ENCODE results near the gene COLEC11.
"Not testable (repeated sequence)": the region's sequence is repeated elsewhere in the genome, so short reads cannot be mapped to it uniquely, and the experiment has no call there.

COLEC11 gene

GRCh38 chr2:3563521-3563976, 31.4 kb upstream of the COLEC11 start:
- Histone ChIP-seq H3K27ac (ENCODE audit: insufficient read depth in 1 of 2, low read depth in 1 of 2, low read length in 2 of 2, poor library complexity in 1 of 2, severe bottlenecking in 2 of 2) (no peak overlapping the region), H3K4me3 (ENCODE audit: control insufficient read depth in 1 of 7, extremely low read depth in 1 of 7, insufficient read depth in 4 of 7, low read depth in 2 of 7, low read length in 6 of 7) (no peak overlapping the region), H3K9me3 (ENCODE audit: control extremely low read depth in 1 of 5, control insufficient read depth in 4 of 5, insufficient read depth in 2 of 5, low read depth in 1 of 5, low read length in 4 of 5) (no peaks in the 10 kb centered on the region), H3K4me1 (ENCODE audit: control extremely low read depth in 1 of 4, control insufficient read depth in 4 of 4, insufficient read depth in 4 of 4, low read length in 3 of 4) (peaks cover 0 to 10% (median 8%) of the 10 kb centered on the region in 4 experiments), H3K27me3 (replicated peaks in 2 of 5; ENCODE audit: control insufficient read depth in 4 of 5, insufficient read depth in 5 of 5, low read length in 4 of 5) (no peaks in the 10 kb centered on the region), H3K36me3 (ENCODE audit: control insufficient read depth in 4 of 4, insufficient read depth in 4 of 4, low read length in 3 of 4) (peaks cover 0 to 6% (median 0%) of the 10 kb centered on the region in 4 experiments)
- DNase-seq, result peak in 1 of 3 donors; percentile 27
- 88% methylated on average over 5 of the region's 5 CpGs for whole genome bisulfite sequencing (ENCODE audit: insufficient coverage)
- CTCF ChIA-PET, result interaction anchor here (0.7 to 1.6 kb wide), 3 partner anchors 10 to 47 kb away, joined by 3 to 4 read pairs (median 3); no protein-coding TSS in a partner anchor
- POLR2A ChIA-PET, result no interaction called here

- no peaks in the 10 kb centered on the region for H3K27me3 ChIP-seq (replicated peaks in 2 of 5; ENCODE audit: control insufficient read depth in 4 of 5, insufficient read depth in 5 of 5, low read length in 4 of 5)
- H3K4me3 ChIP-seq (ENCODE audit: control insufficient read depth in 1 of 7, extremely low read depth in 1 of 7, insufficient read depth in 4 of 7, low read depth in 2 of 7, low read length in 6 of 7), result no peak overlapping the region
- WGBS (ENCODE audit: insufficient coverage), result 72% methylated on average over 4 of the region's 6 CpGs
- ChIA-PET POLR2A (no interaction called here), CTCF (interaction anchor here (0.6 to 1.1 kb wide), 2 partner anchors 14 to 83 kb away, joined by 3 read pairs; no protein-coding TSS in a partner anchor)
- no peak overlapping the region for H3K27ac ChIP-seq (ENCODE audit: insufficient read depth in 1 of 2, low read depth in 1 of 2, low read length in 2 of 2, poor library complexity in 1 of 2, severe bottlenecking in 2 of 2)
- peaks cover 0 to 6% (median 0%) of the 10 kb centered on the region in 4 experiments for H3K36me3 ChIP-seq (ENCODE audit: control insufficient read depth in 4 of 4, insufficient read depth in 4 of 4, low read length in 3 of 4)
- H3K4me1 ChIP-seq (ENCODE audit: control extremely low read depth in 1 of 4, control insufficient read depth in 4 of 4, insufficient read depth in 4 of 4, low read length in 3 of 4), result no peaks in the 10 kb centered on the region
- H3K9me3 ChIP-seq (ENCODE audit: control extremely low read depth in 1 of 5, control insufficient read depth in 4 of 5, insufficient read depth in 2 of 5, low read depth in 1 of 5, low read length in 4 of 5), result no peaks in the 10 kb centered on the region
- DNase-seq, result no peak
Measured at GRCh38 chr2:3565117-3565516, 29.8 kb upstream of the COLEC11 start.

- Histone ChIP-seq H3K27me3 (replicated peaks in 2 of 5; ENCODE audit: control insufficient read depth in 4 of 5, insufficient read depth in 5 of 5, low read length in 4 of 5) (no peaks in the 10 kb centered on the region), H3K4me3 (ENCODE audit: control insufficient read depth in 1 of 7, extremely low read depth in 1 of 7, insufficient read depth in 4 of 7, low read depth in 2 of 7, low read length in 6 of 7) (no peak overlapping the region), H3K4me1 (ENCODE audit: control extremely low read depth in 1 of 4, control insufficient read depth in 4 of 4, insufficient read depth in 4 of 4, low read length in 3 of 4) (no peaks in the 10 kb centered on the region), H3K9me3 (ENCODE audit: control extremely low read depth in 1 of 5, control insufficient read depth in 4 of 5, insufficient read depth in 2 of 5, low read depth in 1 of 5, low read length in 4 of 5) (no peaks in the 10 kb centered on the region), H3K27ac (ENCODE audit: insufficient read depth in 1 of 2, low read depth in 1 of 2, low read length in 2 of 2, poor library complexity in 1 of 2, severe bottlenecking in 2 of 2) (no peak overlapping the region), H3K36me3 (ENCODE audit: control insufficient read depth in 4 of 4, insufficient read depth in 4 of 4, low read length in 3 of 4) (peaks cover 0 to 6% (median 0%) of the 10 kb centered on the region in 4 experiments)
- 96% methylated on average over 8 of the region's 9 CpGs for WGBS (ENCODE audit: insufficient coverage)
- ChIA-PET CTCF (no interaction called here), POLR2A (no interaction called here)
- DNase-seq, result no peak
Measured at GRCh38 chr2:3566806-3567205, 28.1 kb upstream of the COLEC11 start.

- H3K27me3 ChIP-seq (replicated peaks in 2 of 5; ENCODE audit: control insufficient read depth in 4 of 5, insufficient read depth in 5 of 5, low read length in 4 of 5); H3K4me1 ChIP-seq (ENCODE audit: control extremely low read depth in 1 of 4, control insufficient read depth in 4 of 4, insufficient read depth in 4 of 4, low read length in 3 of 4); H3K36me3 ChIP-seq (ENCODE audit: control insufficient read depth in 4 of 4, insufficient read depth in 4 of 4, low read length in 3 of 4); H3K9me3 ChIP-seq (ENCODE audit: control extremely low read depth in 1 of 5, control insufficient read depth in 4 of 5, insufficient read depth in 2 of 5, low read depth in 1 of 5, low read length in 4 of 5); POLR2A ChIA-PET; DNase-seq; H3K27ac ChIP-seq (ENCODE audit: insufficient read depth in 1 of 2, low read depth in 1 of 2, low read length in 2 of 2, poor library complexity in 1 of 2, severe bottlenecking in 2 of 2); CTCF ChIA-PET; H3K4me3 ChIP-seq (ENCODE audit: control insufficient read depth in 1 of 7, extremely low read depth in 1 of 7, insufficient read depth in 4 of 7, low read depth in 2 of 7, low read length in 6 of 7): not testable (repeated sequence)
- WGBS (ENCODE audit: insufficient coverage), result 100% methylated on average over 7 of the region's 23 CpGs
Measured at GRCh38 chr2:3569656-3570055, 25.3 kb upstream of the COLEC11 start.

GRCh38 chr2:3571284-3571683, 23.6 kb upstream of the COLEC11 start:
- CTCF ChIA-PET, result no interaction called here
- Histone ChIP-seq H3K4me1 (ENCODE audit: control extremely low read depth in 1 of 4, control insufficient read depth in 4 of 4, insufficient read depth in 4 of 4, low read length in 3 of 4) (peaks cover 0 to 11% (median 6%) of the 10 kb centered on the region in 4 experiments), H3K9me3 (ENCODE audit: control extremely low read depth in 1 of 5, control insufficient read depth in 4 of 5, insufficient read depth in 2 of 5, low read depth in 1 of 5, low read length in 4 of 5) (no peaks in the 10 kb centered on the region), H3K4me3 (ENCODE audit: control insufficient read depth in 1 of 7, extremely low read depth in 1 of 7, insufficient read depth in 4 of 7, low read depth in 2 of 7, low read length in 6 of 7) (no peak overlapping the region), H3K27ac (ENCODE audit: insufficient read depth in 1 of 2, low read depth in 1 of 2, low read length in 2 of 2, poor library complexity in 1 of 2, severe bottlenecking in 2 of 2) (no peak overlapping the region), H3K27me3 (replicated peaks in 2 of 5; ENCODE audit: control insufficient read depth in 4 of 5, insufficient read depth in 5 of 5, low read length in 4 of 5) (no peaks in the 10 kb centered on the region), H3K36me3 (ENCODE audit: control insufficient read depth in 4 of 4, insufficient read depth in 4 of 4, low read length in 3 of 4) (peaks cover 0 to 4% (median 0%) of the 10 kb centered on the region in 4 experiments)
- POLR2A ChIA-PET, result no interaction called here
- WGBS (ENCODE audit: insufficient coverage), result 93% methylated on average over 7 of the region's 8 CpGs
- DNase-seq, result no peak

- 100% methylated on average over 1 of the region's 2 CpGs for WGBS (ENCODE audit: insufficient coverage)
- no peak overlapping the region for H3K4me3 ChIP-seq (ENCODE audit: control insufficient read depth in 1 of 7, extremely low read depth in 1 of 7, insufficient read depth in 4 of 7, low read depth in 2 of 7, low read length in 6 of 7)
- H3K27ac ChIP-seq (ENCODE audit: insufficient read depth in 1 of 2, low read depth in 1 of 2, low read length in 2 of 2, poor library complexity in 1 of 2, severe bottlenecking in 2 of 2), result no peak overlapping the region
- H3K4me1 ChIP-seq (ENCODE audit: control extremely low read depth in 1 of 4, control insufficient read depth in 4 of 4, insufficient read depth in 4 of 4, low read length in 3 of 4), result peaks cover 0 to 22% (median 16%) of the 10 kb centered on the region in 4 experiments
- H3K27me3 ChIP-seq (replicated peaks in 2 of 5; ENCODE audit: control insufficient read depth in 4 of 5, insufficient read depth in 5 of 5, low read length in 4 of 5), result no peaks in the 10 kb centered on the region
- ChIA-PET CTCF (interaction anchor here (0.6 to 1.1 kb wide), 3 partner anchors 14 to 63 kb away, joined by 3 to 4 read pairs (median 3); partner anchors contain the start of gene RNASEH1), POLR2A (no interaction called here)
- peaks cover 0 to 16% (median 5%) of the 10 kb centered on the region in 4 experiments for H3K36me3 ChIP-seq (ENCODE audit: control insufficient read depth in 4 of 4, insufficient read depth in 4 of 4, low read length in 3 of 4)
- no peak for DNase-seq
- H3K9me3 ChIP-seq (ENCODE audit: control extremely low read depth in 1 of 5, control insufficient read depth in 4 of 5, insufficient read depth in 2 of 5, low read depth in 1 of 5, low read length in 4 of 5), result no peaks in the 10 kb centered on the region
Measured at GRCh38 chr2:3572620-3573019, 22.3 kb upstream of the COLEC11 start.

- peak overlapping the region in 4 of 7 experiments; percentile 75 to 98 (median 87) for H3K4me3 ChIP-seq (ENCODE audit: control insufficient read depth in 1 of 7, extremely low read depth in 1 of 7, insufficient read depth in 4 of 7, low read depth in 2 of 7, low read length in 6 of 7)
- CTCF ChIA-PET, result interaction anchor here (0.8 to 2.0 kb wide), 5 partner anchors 10 to 112 kb away, joined by 3 to 4 read pairs (median 3); partner anchors contain the start of gene RNASEH1
- no peak for DNase-seq
- POLR2A ChIA-PET, result interaction anchor here (1.1 to 3.8 kb wide), 2 partner anchors 16 to 69 kb away, joined by 4 to 15 read pairs; partner anchors contain the start of gene RNASEH1
- no peaks in the 10 kb centered on the region for H3K9me3 ChIP-seq (ENCODE audit: control extremely low read depth in 1 of 5, control insufficient read depth in 4 of 5, insufficient read depth in 2 of 5, low read depth in 1 of 5, low read length in 4 of 5)
- peaks cover 6 to 31% (median 17%) of the 10 kb centered on the region in 4 experiments for H3K36me3 ChIP-seq (ENCODE audit: control insufficient read depth in 4 of 4, insufficient read depth in 4 of 4, low read length in 3 of 4)
- H3K4me1 ChIP-seq (ENCODE audit: control extremely low read depth in 1 of 4, control insufficient read depth in 4 of 4, insufficient read depth in 4 of 4, low read length in 3 of 4), result peaks cover 0 to 30% (median 22%) of the 10 kb centered on the region in 4 experiments
- WGBS (ENCODE audit: insufficient coverage), result 99% methylated on average over 7 of the region's 11 CpGs
- H3K27ac ChIP-seq (ENCODE audit: insufficient read depth in 1 of 2, low read depth in 1 of 2, low read length in 2 of 2, poor library complexity in 1 of 2, severe bottlenecking in 2 of 2), result no peak overlapping the region
- H3K27me3 ChIP-seq (replicated peaks in 2 of 5; ENCODE audit: control insufficient read depth in 4 of 5, insufficient read depth in 5 of 5, low read length in 4 of 5), result no peaks in the 10 kb centered on the region
Measured at GRCh38 chr2:3574155-3574554, 20.8 kb upstream of the COLEC11 start.
